Body of pancreas (tissue), 4 donors: Measurements from ENCODE around the gene CDR2L.
A peak's percentile ranks its signal among the peaks of the same experiment; 100 is the strongest.

Experiments
- CTCF ChIP-seq, 7 experiments: fragments of 450-650 bp in 4 of 7; fragments of 200-600 bp in 3 of 7; sonication (generic) in 3 of 7; IDR thresholded peaks; one replicate each; pipeline ENCODE4 v1.5.1; 2016 to 2019; ENCODE audit warnings: antibody characterized with exemption in 7 of 7
- POLR2A ChIP-seq, 3 donors: fragments of 450-650 bp; IDR thresholded peaks; one replicate each; pipeline ENCODE4 v1.6.1; 2016; ENCODE audit warnings: antibody characterized with exemption in 3 of 3, mild to moderate bottlenecking in 2 of 3

GRCh38 chr17:75012346-75013091 lies 25.1 kb downstream of the CDR2L start, which contains the start of gene MRPL58:
- TF ChIP-seq CTCF (IDR thresholded peaks at IDR 0.05) (peak; percentile 46 to 80 (median 73)), POLR2A (IDR thresholded peaks at IDR 0.05) (peak; percentile 38 to 74 (median 68))
